Globus pallidus (tissue), 1 donor: ENCODE measurements around the gene LRRC2.
"Not testable (repeated sequence)": the region's sequence is repeated elsewhere in the genome, so short reads cannot be mapped to it uniquely, and the experiment has no call there.

Source experiments
- DNase-seq: peaks from one replicate; pipeline ENCODE4 v3.0.0-alpha.2; 2015; ENCODE audit warnings: low spot score

The LRRC2 gene

DNA sequence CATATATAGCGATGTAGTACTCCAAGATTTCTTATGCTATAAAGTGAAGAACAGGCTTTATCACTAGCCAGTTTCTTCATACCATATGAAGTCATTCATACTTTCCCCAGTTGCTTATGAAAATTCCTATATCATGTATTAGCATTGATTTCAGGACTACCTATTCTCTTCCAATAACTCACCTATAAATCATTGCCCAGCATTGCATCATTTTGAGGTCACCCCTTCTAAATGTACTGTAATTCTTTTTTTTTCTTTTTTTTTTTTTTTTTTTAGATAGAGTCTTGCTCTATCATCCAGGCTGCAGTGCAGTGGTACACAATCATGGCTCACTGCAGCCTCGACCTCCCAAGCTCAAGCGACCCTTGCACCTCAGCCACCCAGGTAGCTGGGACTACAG is 41.3 kb downstream of the LRRC2 start:
- DNase-seq, result no peak

DNA sequence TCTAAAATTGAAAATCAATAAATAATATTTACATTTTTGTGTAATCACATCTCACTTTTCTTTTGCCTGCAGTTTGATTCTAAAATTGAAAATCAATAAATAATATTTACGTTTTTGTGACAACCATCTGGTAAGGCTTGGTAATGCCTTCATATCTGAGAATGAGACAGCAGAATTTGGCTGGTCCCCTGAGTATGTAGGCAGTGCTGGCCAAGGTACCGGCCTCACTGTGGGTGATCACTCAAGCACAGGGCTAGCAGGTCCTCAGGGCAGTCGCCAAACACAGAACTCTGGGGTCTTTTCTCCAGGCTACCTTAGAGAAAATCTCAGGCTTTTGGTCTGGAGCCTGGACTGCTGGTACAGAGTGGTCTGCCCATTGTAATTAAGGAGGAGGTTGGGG is 42.1 kb downstream of the LRRC2 start:
- no peak for DNase-seq

DNA sequence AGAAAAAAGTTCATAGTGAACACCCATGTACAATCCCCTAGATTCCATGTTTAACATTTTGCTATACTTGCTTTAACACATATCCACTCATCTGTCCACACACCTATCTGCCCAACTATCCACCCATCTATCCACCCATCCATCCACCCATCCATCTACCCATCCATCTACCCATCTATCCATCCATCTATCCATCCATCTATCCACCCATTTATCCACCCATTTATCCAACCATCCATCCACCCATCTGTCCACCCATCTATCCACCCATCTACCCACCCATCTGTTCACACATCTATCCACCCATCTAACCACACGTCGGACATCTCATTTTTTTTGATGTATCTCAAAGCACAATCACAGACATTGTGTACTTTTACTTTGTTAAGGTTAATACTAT is 42.5 kb downstream of the LRRC2 start:
- DNase-seq, result no peak

DNA sequence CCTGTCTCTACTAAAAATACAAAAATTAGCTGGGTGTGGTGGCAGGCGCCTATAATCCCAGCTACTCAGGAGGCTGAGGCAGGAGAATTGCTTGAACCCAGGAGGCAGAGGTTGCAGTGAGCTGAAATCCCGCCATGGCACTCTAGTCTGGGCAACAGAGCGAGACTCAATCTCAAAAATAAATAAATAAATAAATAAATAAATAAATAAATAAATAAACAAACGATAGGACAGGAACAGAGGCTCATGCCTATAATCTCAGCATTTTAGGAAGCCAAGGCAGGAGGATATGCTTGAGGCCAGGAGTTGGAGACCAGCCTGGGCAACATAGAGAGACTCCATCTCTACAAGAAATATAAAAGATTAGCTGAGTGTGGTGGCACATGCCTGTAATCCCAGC is 43.9 kb downstream of the LRRC2 start:
- not testable (repeated sequence) for DNase-seq

DNA sequence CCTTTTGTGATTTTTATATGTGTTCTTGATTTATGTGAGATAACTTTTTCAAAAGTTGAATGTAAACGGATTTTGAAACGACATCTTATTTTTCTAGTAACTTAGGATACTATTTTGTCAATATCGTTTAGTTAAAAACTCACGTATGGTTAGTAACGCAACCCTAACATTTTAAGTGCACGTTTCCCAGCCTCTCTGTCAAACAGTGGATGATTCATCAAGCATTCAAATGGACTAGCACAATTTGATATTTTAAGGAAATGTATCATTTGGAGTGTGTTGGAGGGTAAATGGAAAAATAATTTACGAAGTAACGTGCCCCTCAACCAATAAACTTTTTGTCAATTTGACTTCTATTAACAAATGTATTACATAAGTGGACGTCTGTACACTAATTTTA is 45.0 kb downstream of the LRRC2 start:
- DNase-seq, result no peak

DNA sequence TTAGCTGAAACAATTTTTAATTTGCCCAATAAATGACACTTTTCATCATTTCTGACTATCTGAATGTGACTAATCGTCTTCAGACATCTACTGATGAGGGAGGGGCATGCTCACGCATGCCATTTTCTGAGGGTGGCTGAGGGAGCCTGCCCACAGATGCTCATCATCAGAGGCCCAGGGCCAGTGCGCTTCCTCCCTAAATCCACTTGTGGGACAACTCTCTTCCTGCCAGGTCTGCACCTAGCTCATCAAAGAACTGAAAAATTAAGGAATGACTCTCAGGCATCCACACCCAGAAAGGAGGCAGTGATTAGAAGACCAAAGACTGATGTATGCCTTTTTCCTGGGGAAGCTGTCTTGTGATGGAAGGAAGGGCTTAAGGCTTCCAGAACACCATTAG is 45.6 kb downstream of the LRRC2 start:
- no peak for DNase-seq

DNA sequence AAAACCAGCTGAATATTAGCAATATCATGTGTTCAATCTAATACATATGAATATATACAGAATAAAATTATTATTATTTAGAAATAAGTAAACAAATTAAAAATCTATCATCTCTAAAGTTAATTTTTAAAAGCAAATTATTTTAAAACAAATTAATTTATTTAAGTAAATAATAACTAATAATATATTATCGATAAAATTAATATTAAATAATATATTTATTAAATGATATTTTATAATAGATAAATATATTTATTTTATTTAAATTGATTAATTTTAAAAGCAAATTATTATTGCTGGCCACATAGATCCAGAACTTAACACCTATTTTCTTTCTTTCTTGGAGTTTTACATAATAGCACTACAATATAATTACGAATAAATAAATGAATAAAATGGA is 46.1 kb downstream of the LRRC2 start:
- no peak for DNase-seq

DNA sequence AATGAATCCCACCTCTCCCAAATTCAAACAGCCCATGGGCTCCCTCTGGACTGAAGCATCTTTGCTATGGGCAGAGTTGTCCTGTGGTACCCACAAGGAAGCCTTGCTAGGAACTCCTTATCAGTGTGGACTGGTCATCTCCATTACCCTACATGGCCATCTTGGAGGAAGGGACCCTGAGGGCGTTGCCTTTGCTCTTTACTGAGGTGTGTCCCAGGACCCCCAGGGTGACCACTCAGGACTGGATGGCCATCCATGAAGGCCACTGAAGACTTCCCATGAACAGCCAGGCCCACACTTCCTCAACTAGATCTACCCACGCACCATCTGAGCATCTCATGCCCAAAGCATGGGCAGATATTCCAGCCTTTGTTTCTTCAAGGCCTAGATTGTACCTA is 48.3 kb downstream of the LRRC2 start:
- DNase-seq, result no peak

DNA sequence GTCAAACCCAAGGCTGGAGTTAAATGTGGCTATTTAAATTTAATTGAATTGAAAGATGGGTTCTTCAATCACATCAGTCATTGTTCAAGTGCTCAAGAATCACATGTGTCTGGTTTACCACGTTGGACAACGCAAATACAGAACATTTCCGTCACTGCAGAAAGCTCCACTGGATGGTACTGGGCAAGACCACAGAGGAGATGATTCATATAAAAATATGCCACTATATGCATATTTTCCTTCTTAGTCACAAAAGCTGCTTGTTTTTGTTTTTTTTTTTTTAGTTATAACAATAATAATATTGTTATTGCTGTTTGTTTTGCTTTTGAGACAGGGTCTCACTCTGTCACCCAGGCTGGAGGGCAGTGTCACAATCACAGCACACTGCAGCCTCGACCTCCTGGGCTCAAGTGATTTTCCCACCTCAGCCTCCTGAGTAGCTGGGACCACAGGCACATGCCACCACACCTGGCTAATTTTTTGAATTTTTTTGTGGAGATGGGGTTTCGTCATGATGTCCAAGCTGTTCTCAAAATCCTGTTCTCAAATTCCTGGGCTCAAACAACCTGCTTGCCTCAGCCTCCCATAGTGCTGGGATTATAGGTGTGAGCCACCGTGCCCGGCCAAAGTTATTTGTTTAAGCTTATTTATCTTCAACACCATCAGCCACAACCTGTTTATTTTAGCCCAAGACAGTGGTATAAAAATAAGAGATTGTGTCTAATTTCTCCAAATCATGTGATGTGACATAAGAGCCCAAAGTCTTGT is 48.9 kb downstream of the LRRC2 start:
- DNase-seq, result no peak

DNA sequence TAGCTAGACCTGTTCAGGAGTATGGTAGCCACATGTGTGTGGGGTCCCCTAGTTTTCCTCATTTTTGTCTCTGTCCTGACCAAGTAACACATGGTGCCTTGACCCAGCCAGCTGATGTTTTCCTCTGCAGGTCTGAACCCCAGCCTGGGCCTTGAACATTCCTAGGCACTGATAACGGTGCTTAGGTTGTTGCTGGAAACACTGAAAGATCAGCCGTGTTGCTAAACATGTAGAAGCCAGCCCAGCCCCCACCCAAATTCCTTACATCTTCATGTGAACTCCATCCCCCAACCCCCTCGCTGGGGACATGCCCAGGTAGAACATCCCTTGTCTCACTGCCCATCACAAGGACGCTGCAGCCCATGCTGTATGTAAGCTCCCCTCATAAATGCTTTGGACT is 49.6 kb downstream of the LRRC2 start:
- no peak for DNase-seq

DNA sequence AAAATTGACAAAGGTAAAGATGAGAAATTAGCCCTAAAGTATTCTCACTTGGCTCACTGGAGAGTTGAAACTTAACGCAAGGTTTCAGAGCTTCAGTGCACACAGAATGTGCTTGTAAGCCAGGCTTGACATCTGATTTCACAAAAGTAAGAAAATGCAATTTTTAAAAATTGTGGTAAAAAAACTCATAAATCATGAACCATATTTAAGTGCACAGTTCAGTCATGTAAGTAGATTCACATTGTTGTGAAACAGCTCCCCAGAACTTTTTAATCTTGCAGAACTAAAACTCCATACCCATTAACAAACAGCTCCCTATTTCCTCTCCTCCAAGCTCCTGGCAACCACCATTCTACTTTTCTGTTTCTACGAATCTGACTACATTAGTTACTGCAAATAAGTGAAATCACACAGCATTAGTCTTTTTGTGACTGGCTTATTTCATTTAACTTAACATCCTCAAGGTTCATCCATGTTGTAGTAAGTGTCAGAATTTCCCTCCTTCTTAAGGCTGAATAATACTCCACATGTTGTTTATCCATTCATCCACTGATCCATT is 53.8 kb downstream of the LRRC2 start:
- no peak for DNase-seq

DNA sequence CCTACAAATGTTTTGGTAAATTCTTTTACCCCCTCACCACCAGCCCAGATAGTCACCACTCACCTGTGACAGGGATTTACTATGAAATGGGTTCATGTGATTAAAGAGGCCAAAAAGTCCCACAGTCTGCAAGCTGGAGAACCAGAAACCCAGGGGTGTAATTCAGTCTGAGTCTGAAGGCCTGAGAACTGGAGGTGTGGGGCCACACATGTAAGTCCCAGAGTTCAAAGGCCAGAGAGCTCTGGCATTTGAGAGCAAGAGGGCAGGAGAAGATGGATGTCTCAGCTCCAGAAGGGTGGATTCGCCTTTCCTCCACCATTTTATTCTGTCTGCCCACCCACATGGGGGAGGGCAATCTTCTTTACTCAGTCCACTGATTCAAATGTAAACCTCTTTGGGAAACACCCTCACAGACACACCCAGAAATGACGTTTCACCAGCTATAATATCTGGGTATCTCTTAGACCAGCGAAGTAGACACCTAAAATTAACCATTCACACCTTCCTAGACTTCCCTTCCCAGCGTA is 56.4 kb downstream of the LRRC2 start:
- no peak for DNase-seq

DNA sequence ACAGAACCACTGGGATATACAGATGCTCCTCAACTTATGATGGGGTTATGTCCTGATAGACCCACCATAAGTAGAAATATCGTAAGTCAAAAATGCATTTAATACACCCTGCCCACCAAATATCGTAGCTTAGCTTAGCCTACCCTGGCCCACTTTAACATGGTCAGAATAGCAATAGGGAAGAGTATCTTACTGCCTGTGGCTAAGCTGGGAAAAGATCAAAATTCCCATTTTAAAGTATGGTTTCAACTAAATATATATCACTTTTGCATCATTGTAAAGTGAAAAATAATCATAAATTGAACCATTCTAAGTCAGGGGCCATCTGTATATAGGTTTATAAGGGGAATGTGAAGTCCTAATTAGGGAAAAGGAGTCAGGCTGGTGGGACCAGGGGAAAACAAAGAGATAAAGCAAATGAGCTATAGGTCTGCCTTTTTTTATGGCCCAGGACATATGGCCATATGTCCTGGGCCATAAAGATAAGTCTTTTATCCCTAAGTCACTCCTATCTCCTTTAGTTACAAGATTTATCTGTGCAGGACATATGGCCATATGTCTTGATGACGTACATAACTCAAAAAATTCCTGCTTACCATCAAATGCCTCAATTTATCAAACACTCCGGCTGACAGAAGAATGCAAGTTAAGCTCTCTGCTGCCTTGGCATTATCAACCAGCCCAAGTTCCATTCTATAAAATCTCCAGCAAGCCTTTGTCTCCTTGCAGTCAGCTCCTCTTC is 57.1 kb downstream of the LRRC2 start:
- no peak for DNase-seq

DNA sequence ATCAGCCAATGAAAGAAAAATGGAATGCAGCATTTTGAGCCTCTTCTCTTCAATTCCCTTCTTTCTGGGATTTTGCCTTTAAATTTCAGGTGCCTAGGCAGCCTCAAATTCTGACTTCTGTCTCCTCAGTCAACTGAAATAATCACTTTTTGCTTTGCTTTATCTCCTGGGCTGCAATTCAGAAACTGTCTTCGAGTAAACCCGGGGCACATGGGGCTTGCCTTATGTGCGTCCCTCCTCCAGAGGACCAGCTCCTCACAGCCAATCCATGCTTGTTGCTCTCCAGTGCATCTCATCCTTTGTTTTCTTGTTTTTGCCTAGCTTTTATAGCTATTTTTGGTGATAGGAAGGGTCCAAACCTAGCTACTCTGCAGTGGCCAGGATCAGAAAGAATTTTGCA is 59.6 kb downstream of the LRRC2 start:
- DNase-seq, result no peak

DNA sequence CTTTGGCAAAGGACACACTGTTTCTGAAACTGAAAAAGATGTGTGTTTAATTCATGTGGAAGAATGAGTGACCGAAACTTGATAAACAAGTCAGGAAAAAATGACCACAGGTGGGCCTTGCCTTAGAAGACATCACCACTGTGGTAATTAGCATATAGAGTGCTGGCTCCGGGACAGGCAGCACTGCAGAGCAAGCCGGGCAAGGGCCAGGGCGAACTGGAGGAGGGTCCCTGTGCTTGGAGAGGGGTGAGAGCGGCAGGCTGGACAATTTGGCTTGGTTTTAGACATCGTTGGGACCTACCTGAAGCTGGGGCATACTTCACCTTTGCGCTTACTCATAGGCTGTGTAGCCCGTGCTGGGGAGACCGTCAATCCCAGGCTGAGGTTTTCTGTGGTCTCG is 60.1 kb downstream of the LRRC2 start:
- no peak for DNase-seq

DNA sequence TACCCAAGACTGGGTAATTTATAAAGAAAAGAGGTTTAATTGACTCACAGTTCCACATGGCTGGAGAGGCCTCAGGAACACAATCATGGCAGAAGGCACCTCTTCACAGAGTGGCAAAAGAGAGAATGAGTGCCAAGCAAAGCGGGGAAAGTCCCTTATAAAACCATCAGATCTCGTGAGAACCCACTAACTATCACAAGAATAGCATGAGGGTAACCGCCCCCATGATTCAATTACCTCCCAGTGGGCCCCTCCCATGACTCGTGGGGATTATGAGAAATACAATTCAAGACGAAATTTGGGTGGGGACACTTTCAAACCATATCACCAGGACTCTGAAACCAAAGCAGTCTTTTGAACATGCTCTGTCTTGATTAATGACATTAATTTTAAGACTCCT is 61.3 kb downstream of the LRRC2 start:
- DNase-seq, result no peak

DNA sequence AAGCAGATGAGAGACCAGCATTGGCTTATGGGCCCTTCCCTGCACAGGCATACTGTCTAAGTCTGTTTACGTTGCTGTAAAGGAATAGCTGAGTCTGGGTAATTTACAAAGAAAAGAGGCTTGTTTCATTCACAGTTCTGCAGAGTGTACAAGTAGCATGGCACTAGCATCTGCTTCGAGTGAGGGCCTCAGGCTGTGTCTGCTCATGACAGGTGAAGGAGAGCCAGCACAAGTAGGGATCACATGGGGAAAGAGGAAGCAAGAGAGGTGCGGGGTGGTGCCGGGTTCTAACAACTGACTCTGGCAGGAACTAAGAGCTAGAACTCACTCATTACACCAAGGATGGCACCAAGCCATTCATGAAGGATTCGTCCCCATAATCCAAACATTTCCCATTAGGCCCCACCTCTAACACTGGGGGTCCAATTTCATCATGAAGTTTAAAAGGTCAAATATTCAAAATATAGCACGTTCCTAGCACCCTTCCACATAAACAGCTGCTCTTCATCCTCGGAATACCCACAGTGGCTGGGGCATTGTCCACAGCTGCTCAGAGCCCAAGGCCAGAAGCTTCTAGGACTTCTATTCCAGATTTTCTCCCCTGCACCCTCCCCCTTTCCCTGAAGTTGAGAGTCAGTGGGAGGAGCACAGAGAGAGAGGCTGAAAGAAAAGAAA is 62.8 kb downstream of the LRRC2 start:
- DNase-seq, result no peak

DNA sequence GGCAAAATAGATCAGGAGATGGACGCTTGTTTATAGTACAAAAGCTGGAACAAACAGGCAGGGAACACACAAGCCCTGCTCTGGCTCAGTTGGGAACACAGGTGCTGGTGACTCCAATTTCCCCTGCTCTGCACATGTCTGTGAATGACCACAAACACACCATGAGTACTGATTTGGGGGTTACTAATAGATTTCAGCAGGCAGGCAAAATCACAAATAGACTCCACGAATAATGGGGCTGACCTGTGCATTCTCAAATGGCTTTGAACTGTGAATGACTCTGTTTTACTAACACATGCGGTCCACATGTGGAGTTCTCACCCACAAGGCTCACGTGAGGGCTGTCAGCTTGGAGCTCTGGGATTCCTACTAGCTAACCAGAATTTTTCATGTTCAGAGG is 64.4 kb downstream of the LRRC2 start:
- DNase-seq, result no peak

DNA sequence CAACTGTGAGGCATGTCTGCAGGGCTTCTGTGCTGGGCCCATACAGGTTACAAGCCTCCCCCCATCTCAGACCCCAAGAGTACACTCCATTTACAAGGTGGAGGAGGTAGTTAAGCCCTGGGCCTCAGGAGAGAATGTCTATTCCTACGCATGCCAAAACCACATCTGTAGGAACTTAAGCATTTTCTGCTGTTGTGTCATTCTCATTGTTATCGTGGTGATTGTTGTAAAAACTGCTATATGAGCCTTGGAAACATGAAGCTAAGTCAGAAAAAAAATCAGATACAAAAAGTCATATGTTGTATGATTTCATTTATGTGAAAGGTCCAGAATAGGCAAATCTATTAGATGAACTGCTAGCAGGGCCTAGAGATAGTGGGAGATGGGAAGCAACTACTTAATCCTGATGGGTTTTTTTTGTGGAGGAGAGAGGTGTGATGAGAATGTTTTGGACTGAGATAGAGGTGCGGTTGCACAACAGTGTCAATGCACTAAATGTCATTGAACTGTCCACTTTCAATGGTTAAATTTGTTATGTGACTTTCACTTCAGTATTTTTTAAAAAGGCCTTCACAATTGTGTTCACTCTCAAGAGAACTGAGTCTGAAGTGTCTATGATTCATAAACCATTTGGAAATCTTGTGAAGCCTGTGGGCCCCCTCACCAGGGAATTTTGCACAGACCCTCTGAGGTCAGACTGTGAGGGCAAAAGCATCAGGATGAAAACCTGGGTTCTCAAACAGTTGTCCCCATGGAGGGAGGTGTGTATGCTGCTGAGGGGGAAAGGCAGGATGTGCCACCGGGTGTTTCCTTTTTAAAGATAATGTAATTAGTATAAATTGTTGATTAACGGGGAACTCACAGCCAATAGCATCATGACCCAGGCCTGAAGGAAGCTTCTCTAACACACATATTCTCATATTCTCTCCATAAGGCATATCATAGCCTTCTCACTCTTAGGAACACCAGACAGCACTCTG is 65.2 kb downstream of the LRRC2 start:
- DNase-seq, result no peak

DNA sequence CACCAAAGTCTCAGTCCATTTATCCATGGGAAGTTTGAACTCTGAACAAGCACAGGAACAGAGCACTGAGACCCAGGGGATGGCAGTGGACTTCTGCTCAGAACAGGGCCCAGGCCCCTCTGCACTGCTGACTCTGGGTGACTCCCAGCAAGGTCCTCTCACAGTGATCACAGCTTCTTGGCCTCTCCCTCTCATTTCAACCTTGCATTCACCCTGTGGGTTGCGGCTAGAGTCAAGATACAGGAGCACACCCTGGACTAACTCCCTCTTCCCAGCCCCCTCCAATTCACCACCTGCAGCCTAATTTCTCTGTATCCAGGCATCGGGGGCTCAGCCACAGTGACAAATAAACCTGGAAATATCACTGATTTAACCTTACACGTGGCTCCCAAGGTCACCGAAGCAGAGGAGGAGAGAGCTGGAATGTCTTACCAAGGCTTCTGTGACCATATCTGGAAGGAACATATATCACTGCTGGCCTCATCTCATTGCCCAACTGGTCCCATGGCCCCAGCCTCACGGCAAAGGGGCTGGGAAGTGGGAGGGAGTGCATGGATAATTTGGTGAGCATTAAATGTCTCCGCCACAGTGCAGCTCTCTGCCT is 67.1 kb downstream of the LRRC2 start:
- DNase-seq, result no peak
